Heart left ventricle (tissue), 13 donors: ENCODE data around the gene GRM1.

Source experiments
- CTCF ChIP-seq, 12 donors: fragments of 200-600 bp; sonication (generic) in 4 of 12; IDR thresholded peaks; one replicate each; pipeline versions ENCODE4 v1.5.0 to v1.8.0; 2018 to 2022; ENCODE audit warnings: antibody characterized with exemption in 12 of 12, mild to moderate bottlenecking in 5 of 12
- POLR2A ChIP-seq, 2 donors: fragments of 450-650 bp; IDR thresholded peaks; one replicate each; pipeline ENCODE4 v1.6.1; 2017; ENCODE audit warnings: antibody characterized with exemption in 2 of 2, mild to moderate bottlenecking in 2 of 2, moderate library complexity in 2 of 2
- donor health status: ischemic (EF 13 %, LVEDD 7.1; RV severe dilation, severe dysfunction).
- donor health status: DM: no; HTN: yes; CAD: no.
- donor health status: DM: no; HTN: no; CAD: no.
- donor health status: ischemic (EF 25% LVEDD 6.9; RV normal size, moderate dysfunction).
- donor health status: ischemic (EF 25% LVEDD 5.7; RV mildly dilated, moderate dysfunction).
- donor health status: ischemic (EF 35%, LVEDD 5.7; RV mildly dilated, moderate dysfunction).
- donor health status: nonischemic (EF 11% LVEDD 7.7; RV severe dilation, severe dysfunction).
- donor health status: DM: yes; HTN: yes; CAD: no.
- donor health status: PGD.
- donor health status: ischemic (EF 29% LVEDD 5.4; RV normal size, mild dysfunction).
- donor health status: nonischemic (EF 23%, LVEDD 6.1; RV moderate dilation, normal function).

GRCh38 chr6:146212781-146213180, 183.9 kb downstream of the GRM1 start:
- TF ChIP-seq CTCF (IDR thresholded peaks at IDR 0.05) (no peak), POLR2A (IDR thresholded peaks at IDR 0.05) (no peak)
